Spleen (tissue), 7 donors: ENCODE data around the gene SECTM1.
"Not testable (repeated sequence)": the region's sequence is repeated elsewhere in the genome, so short reads cannot be mapped to it uniquely, and the experiment has no call there.

ENCODE experiments used
- POLR2A ChIP-seq, 3 donors: fragments of 450-650 bp; IDR thresholded peaks; one replicate each; pipeline ENCODE4 v1.5.1; 2017; ENCODE audit warnings: antibody characterized with exemption in 3 of 3, mild to moderate bottlenecking in 1 of 3
- TF ChIP-seq, protein P1 (sequence below), 11 experiments: fragments of 200-600 bp in 7 of 11; fragments of 450-650 bp in 4 of 11; sonication (generic) in 4 of 11; IDR thresholded peaks in 8 of 11; conservative IDR thresholded peaks in 3 of 11; 1 replicate in 7 of 11; 2 replicates in 4 of 11; pipeline versions ENCODE4 v1.4.0 to v1.8.0; 2016 to 2021; ENCODE audit warnings: antibody characterized with exemption in 11 of 11, inconsistent platforms in 4 of 11, mild to moderate bottlenecking in 1 of 11
- donor health status: DM: no; HTN: no; CAD: no; lungs with moderate emphysema.
- donor health status: DM: no; HTN: no; CAD: no.
- donor health status: DM: no; HTN: no; CAD: no.

DNA sequence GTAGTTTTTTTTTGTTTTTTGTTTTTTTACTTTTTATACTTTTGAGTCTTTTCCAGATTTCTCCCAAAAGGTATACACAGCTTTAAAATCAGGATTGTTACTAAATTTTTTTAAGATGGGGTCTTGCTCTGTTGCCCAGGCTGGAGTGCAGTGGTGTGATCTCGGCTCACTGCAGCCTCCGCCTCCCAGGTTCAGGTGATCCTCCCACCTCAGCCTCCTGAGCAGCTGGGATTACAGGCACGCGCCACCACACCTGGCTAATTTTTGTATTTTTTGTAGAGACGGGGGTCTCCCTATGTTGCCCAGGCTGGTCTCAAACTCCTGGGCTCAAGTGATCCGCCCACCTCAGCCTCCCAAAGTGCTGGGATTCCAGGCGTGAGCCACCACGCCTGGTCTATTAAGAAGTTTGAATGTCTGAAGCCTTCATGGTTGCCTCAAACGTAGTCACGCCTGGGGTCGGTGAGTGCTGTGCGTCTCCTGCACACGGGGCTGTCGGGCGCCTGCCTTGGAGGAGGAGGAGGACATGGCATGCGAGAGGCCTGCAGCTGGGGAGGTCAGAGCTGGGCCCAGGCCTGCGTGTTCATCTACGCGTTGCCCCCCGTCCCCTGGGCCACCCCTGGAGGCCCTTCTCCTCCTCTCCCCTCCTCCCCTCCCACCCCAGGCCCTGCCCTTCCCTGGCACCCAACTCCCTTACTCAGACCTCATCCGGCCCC, 48.8 kb upstream of the SECTM1 start:
- TF ChIP-seq, protein P1, sequence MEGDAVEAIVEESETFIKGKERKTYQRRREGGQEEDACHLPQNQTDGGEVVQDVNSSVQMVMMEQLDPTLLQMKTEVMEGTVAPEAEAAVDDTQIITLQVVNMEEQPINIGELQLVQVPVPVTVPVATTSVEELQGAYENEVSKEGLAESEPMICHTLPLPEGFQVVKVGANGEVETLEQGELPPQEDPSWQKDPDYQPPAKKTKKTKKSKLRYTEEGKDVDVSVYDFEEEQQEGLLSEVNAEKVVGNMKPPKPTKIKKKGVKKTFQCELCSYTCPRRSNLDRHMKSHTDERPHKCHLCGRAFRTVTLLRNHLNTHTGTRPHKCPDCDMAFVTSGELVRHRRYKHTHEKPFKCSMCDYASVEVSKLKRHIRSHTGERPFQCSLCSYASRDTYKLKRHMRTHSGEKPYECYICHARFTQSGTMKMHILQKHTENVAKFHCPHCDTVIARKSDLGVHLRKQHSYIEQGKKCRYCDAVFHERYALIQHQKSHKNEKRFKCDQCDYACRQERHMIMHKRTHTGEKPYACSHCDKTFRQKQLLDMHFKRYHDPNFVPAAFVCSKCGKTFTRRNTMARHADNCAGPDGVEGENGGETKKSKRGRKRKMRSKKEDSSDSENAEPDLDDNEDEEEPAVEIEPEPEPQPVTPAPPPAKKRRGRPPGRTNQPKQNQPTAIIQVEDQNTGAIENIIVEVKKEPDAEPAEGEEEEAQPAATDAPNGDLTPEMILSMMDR (IDR thresholded peaks at IDR 0.05 in 8 of 11, conservative IDR thresholded peaks at IDR 0.05 in 3 of 11), result not testable (repeated sequence)
- TF ChIP-seq POLR2A (IDR thresholded peaks at IDR 0.05), result not testable (repeated sequence)
